HepG2 (cell line): ENCODE data around the gene COL9A3. TPM values are rescaled to one million over a fixed set of nuclear protein-coding genes. Genes with fewer than 3 reads are reported as not detected.

Experiments used
- ATAC-seq: fragments of 200-7000 bp; cut with Tn5 transposase; 3 replicates; pipeline ENCODE4 v1.9.1; 2020; ENCODE audit warnings: mild to moderate bottlenecking, moderate library complexity
- BruUV-seq: library from RNA; stranded (reverse); fragments of 400-500 nt; replicated peaks from 2 replicates; lab custom pipeline; 2021; lab: Mats Ljungman, UMichigan
- CTCF ChIA-PET: fragments of 300-600 bp; formaldehyde crosslinking; extraction: SDS; loops from one replicate; lab custom pipeline; 2021; ENCODE audit warnings: low total read pairs, inconsistent platforms, low intra/inter-chr PET ratio; lab: Yijun Ruan, JAX
- POLR2A ChIA-PET: fragments of 350-600 bp; sonication (Branson Sonifier 250); formaldehyde crosslinking; loops from one replicate; lab custom pipeline; 2020; ENCODE audit warnings: antibody characterized with exemption, inconsistent platforms; lab: Yijun Ruan, JAX
- DNase-seq: peaks from one replicate; pipeline ENCODE4 v3.0.0-alpha.2; 2015; ENCODE audit warnings: low spot score
- FAIRE-seq: peaks from 3 replicates; lab custom pipeline; 2011; peaks lifted over from hg19 to GRCh38; lab: Jason Lieb, UNC
- H2AFZ ChIP-seq: one replicate; pipeline ENCODE4 v1.6.1; 2011; ENCODE audit warnings: low read length, inconsistent platforms
- H3K27ac ChIP-seq: fragments of 300-600 bp; 3 replicates; pipeline ENCODE4 v1.8.0; 2011; ENCODE audit warnings: mixed run types, mild to moderate bottlenecking, mixed read lengths, low read length, inconsistent platforms; ENCODE audit not compliant: insufficient read depth; ENCODE audit errors: extremely low read length
- H3K27me3 ChIP-seq, 2 experiments: fragments of 200-600 bp in 1 of 2; 2 replicates in 1 of 2; 3 replicates in 1 of 2; pipeline versions ENCODE4 v1.6.0 to v1.8.0; 2011; ENCODE audit warnings: low read length in 2 of 2, mild to moderate bottlenecking in 2 of 2, moderate library complexity in 2 of 2, inconsistent platforms in 1 of 2; ENCODE audit not compliant: insufficient read depth in 2 of 2, control insufficient read depth in 1 of 2
- H3K36me3 ChIP-seq, 2 experiments: fragments of 200-600 bp in 1 of 2; replicated peaks in 1 of 2; 2 replicates in 1 of 2; 3 replicates in 1 of 2; pipeline versions ENCODE4 v1.5.1 to v1.8.0; 2011; ENCODE audit warnings: low read length in 2 of 2, inconsistent platforms in 1 of 2; ENCODE audit not compliant: insufficient read depth in 2 of 2, control insufficient read depth in 1 of 2
- H3K4me1 ChIP-seq: 2 replicates; pipeline ENCODE4 v1.5.1; 2012; ENCODE audit warnings: low read length, inconsistent platforms; ENCODE audit not compliant: insufficient read depth
- H3K4me2 ChIP-seq: 2 replicates; pipeline ENCODE4 v1.6.0; 2011; ENCODE audit warnings: low read depth, low read length, inconsistent platforms
- H3K4me3 ChIP-seq, 3 experiments: fragments of 200-600 bp in 1 of 3; sonication (generic), shearing (Covaris generic) in 1 of 3; replicated peaks in 1 of 3; 2 replicates each; pipeline ENCODE4 v1.5.1; 2011 to 2016; ENCODE audit warnings: low read length in 3 of 3, inconsistent platforms in 2 of 3, low read depth in 2 of 3, mild to moderate bottlenecking in 2 of 3, control low read depth in 1 of 3, mixed read lengths in 1 of 3; ENCODE audit not compliant: insufficient read depth in 1 of 3
- H3K79me2 ChIP-seq: one replicate; pipeline ENCODE4 v1.6.1; 2011; ENCODE audit warnings: low read length, inconsistent platforms; ENCODE audit not compliant: insufficient read depth
- H3K9ac ChIP-seq: 2 replicates; pipeline ENCODE4 v1.6.0; 2011; ENCODE audit warnings: mild to moderate bottlenecking, low read depth, low read length, inconsistent platforms; ENCODE audit not compliant: insufficient read depth
- H3K9me3 ChIP-seq: 2 replicates; pipeline ENCODE4 v1.5.1; 2012; ENCODE audit warnings: mild to moderate bottlenecking, low read length
- H4K20me1 ChIP-seq: 2 replicates; pipeline ENCODE4 v1.6.0; 2011; ENCODE audit warnings: inconsistent platforms, mild to moderate bottlenecking, low read length, moderate library complexity; ENCODE audit not compliant: insufficient read depth
- CCAR2 ChIP-seq: fragments of 200-400 bp; formaldehyde crosslinking; optimal IDR thresholded peaks from 2 replicates; pipeline ENCODE3; 2018; ENCODE audit warnings: low read depth, mild to moderate bottlenecking, low read length, moderate library complexity
- CHCHD3 ChIP-seq: sonication (generic); formaldehyde crosslinking; IDR thresholded peaks from 2 replicates; pipeline ENCODE4 v1.8.0; 2022; ENCODE audit warnings: mild to moderate bottlenecking, missing genetic modification reagents, moderate library complexity
- FOSL1 ChIP-seq: sonication (generic); formaldehyde crosslinking; IDR thresholded peaks from 2 replicates; pipeline ENCODE4 v1.9.0; 2021; ENCODE audit warnings: missing genetic modification reagents, borderline replicate concordance
- FOXK2 ChIP-seq: fragments of 450-650 bp; IDR thresholded peaks from 2 replicates; pipeline ENCODE4 v1.6.1; 2016
- HIVEP1 ChIP-seq: sonication (generic); formaldehyde crosslinking; IDR thresholded peaks from 2 replicates; pipeline ENCODE4 v1.4.0; 2020; ENCODE audit warnings: mild to moderate bottlenecking, missing genetic modification reagents
- HOXA3 ChIP-seq: sonication (generic); formaldehyde crosslinking; IDR thresholded peaks from 2 replicates; pipeline ENCODE4 v1.5.0; 2020; ENCODE audit warnings: missing genetic modification reagents
- KLF6 ChIP-seq: IDR thresholded peaks from 2 replicates; pipeline ENCODE4 v1.8.0; 2016; ENCODE audit warnings: missing biosample characterization, missing genetic modification reagents
- MYNN ChIP-seq: sonication (generic); formaldehyde crosslinking; IDR thresholded peaks from 2 replicates; pipeline ENCODE4 v1.4.0; 2020; ENCODE audit warnings: mild to moderate bottlenecking, low read depth, missing genetic modification reagents
- NKX3-1 ChIP-seq: sonication (generic); formaldehyde crosslinking; IDR thresholded peaks from 2 replicates; pipeline ENCODE4 v1.5.0; 2020; ENCODE audit warnings: missing genetic modification reagents
- PAF1 ChIP-seq: IDR thresholded peaks from 2 replicates; pipeline ENCODE4 v1.6.1; 2016; ENCODE audit warnings: missing genetic modification reagents, missing compliant biosample characterization
- RXRA ChIP-seq: sonication (generic); formaldehyde crosslinking; IDR thresholded peaks from 2 replicates; pipeline ENCODE4 v1.5.1; 2020; ENCODE audit warnings: missing genetic modification reagents
- SRSF4 ChIP-seq: fragments of 200-400 bp; formaldehyde crosslinking; IDR thresholded peaks from one replicate; pipeline ENCODE4 v1.6.1; 2018; ENCODE audit warnings: mild to moderate bottlenecking, low read depth, low read length, moderate library complexity; ENCODE audit not compliant: poor library complexity, severe bottlenecking
- TOPORS ChIP-seq: sonication (generic); formaldehyde crosslinking; IDR thresholded peaks from 2 replicates; pipeline ENCODE4 v1.8.0; 2023; ENCODE audit warnings: mild to moderate bottlenecking, missing genetic modification reagents
- ZBTB8A ChIP-seq: sonication (generic); formaldehyde crosslinking; IDR thresholded peaks from 2 replicates; pipeline ENCODE4 v1.4.0; 2020; ENCODE audit warnings: mild to moderate bottlenecking, low read depth, missing genetic modification reagents, borderline replicate concordance
- ZNF12 ChIP-seq: sonication (generic); formaldehyde crosslinking; IDR thresholded peaks from 2 replicates; pipeline ENCODE4 v1.5.0; 2020; ENCODE audit warnings: missing genetic modification reagents
- ZNF549 ChIP-seq: sonication (generic); formaldehyde crosslinking; IDR thresholded peaks from 2 replicates; pipeline ENCODE4 v1.5.0; 2020; ENCODE audit warnings: missing genetic modification reagents
- WGBS: methylation state at CpG from one replicate; pipeline ENCODE4 v1.1.6; 2017; ENCODE audit warnings: low lambda C conversion rate; 5-methylcytosine and 5-hydroxymethylcytosine counted together
- in situ Hi-C: cut with HindIII; loops from 2 replicates; pipeline ENCODE4 v1.10.0; 2017; ENCODE audit warnings: low pct_unique_long_range_greater_than_20kb; ENCODE audit not compliant: extremely low pct_ligation_motif_present
- intact Hi-C: fragments of 100-400 bp; cut with micrococcal nuclease; formaldehyde crosslinking; loops from one replicate; pipeline ENCODE4 v1.10.0; 2022; ENCODE audit not compliant: unreplicated experiment
- polyA plus RNA-seq, 8 experiments: library from polyadenylated mRNA; depleted of rRNA in 3 of 8; stranded (reverse) in 7 of 8; unstranded in 1 of 8; fragments of >200 nt; fragmentation: Illumina TruSeq in 4 of 8; extraction: Trizol in 4 of 8; gene quantifications; 2 replicates each; pipeline versions ENCODE4 v1.2.1 to v1.2.3, GENCODE V29; 2011 to 2016; ENCODE audit warnings: low read depth in 4 of 8, missing spikeins in 1 of 8, mixed read lengths in 1 of 8; ENCODE audit not compliant: insufficient read depth in 1 of 8
- total RNA-seq, 5 experiments: library from RNA; depleted of rRNA; stranded (reverse); fragments of >200 nt; fragmentation: Illumina TruSeq; extraction: Trizol; gene quantifications; 2 replicates each; pipeline ENCODE4 v1.2.3, GENCODE V29; 2016; ENCODE audit warnings: low read depth in 1 of 5
- TF ChIP-seq, protein P1 (sequence below): sonication (generic); formaldehyde crosslinking; IDR thresholded peaks from 2 replicates; pipeline ENCODE4 v1.4.0; 2020; ENCODE audit warnings: mild to moderate bottlenecking, missing genetic modification reagents
- TF ChIP-seq, protein P2 (sequence below): sonication (generic); formaldehyde crosslinking; IDR thresholded peaks from 2 replicates; pipeline ENCODE4 v1.8.0; 2022; ENCODE audit warnings: mild to moderate bottlenecking, missing genetic modification reagents, borderline replicate concordance
- TF ChIP-seq, protein P3 (sequence below): sonication (generic); formaldehyde crosslinking; conservative IDR thresholded peaks from 2 replicates; pipeline ENCODE4 v1.4.0; 2020; ENCODE audit warnings: mild to moderate bottlenecking, missing genetic modification reagents, moderate library complexity

The COL9A3 gene
- total and polyA plus RNA-seq, 2 of the 13 experiments (the other 11 are each of a cell fraction or from before 2014, with no cell fraction given), result 155 to 204 TPM

DNA sequence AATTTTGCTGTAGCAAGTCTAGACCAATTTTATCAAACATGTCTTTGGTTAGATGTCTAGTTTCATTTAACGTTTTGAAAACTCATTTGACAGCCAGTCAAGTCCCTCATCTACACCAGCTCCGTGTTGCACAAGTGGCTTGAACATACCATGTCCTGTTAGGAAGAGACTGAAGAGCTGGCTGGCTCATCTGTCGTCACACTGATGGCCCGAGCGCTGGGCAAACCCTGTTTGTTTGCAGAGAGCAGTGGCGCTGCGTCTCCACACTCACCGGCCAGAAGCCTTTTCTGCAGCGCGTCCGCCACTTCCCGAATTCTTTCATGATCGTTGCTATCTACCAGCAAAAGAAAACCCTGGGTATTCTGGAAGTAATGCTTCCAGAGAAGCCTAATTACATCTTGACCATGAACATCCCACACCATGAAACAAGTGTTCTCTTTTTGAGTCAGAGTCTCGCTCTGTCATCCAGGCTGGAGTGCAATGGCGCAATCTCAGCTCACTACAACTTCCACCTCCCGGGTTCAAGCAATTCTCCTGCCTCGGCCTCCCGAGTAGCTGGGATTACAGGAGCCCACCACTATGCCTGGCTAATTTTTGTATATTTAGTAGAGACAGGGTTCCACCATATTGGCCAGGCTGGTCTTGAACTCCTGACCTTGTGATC lies 55.5 kb downstream of the COL9A3 start:
- ATAC-seq (peak; percentile 66), FAIRE-seq (peak; percentile 82), DNase-seq (peak; percentile 89)
- H3K9ac ChIP-seq, result no peak overlapping the region
- ChIA-PET POLR2A (interaction anchor here (1.1 to 6.2 kb wide), 8 partner anchors 11 to 82 kb away, joined by 3 to 59 read pairs (median 6); partner anchors contain the start of genes GID8, SLC17A9 and TCFL5), CTCF (no interaction called here)
- peak overlapping the region; percentile 71 for H3K4me2 ChIP-seq
- H3K79me2 ChIP-seq, result no peaks in the 10 kb centered on the region
- no peaks in the 10 kb centered on the region for H3K9me3 ChIP-seq
- H3K4me3 ChIP-seq, result peak overlapping the region; percentile 4 to 55 (median 8); a peak in 3 of 6 replicates
- no TSS peak for BruUV-seq
- intact Hi-C loops, result loop anchor here (2.0 to 5.0 kb wide), 3 partner anchors 28 to 205 kb away; no protein-coding TSS in a partner anchor
- H3K4me1 ChIP-seq, result peaks cover 53% of the 10 kb centered on the region
- 2% methylated on average over 18 of the region's 18 CpGs for WGBS
- no peak overlapping the region for H3K27ac ChIP-seq
- H4K20me1 ChIP-seq, result no peaks in the 10 kb centered on the region
- in situ Hi-C loops, result loop anchor here (5.0 kb wide), 1 partner anchor 140 kb away; no protein-coding TSS in a partner anchor
- H3K36me3 ChIP-seq, result no peaks in the 10 kb centered on the region
- peaks cover 2 to 12% of the 10 kb centered on the region in 2 experiments; a peak in 4 of 5 replicates for H3K27me3 ChIP-seq
- peak overlapping the region; percentile 58 for H2AFZ ChIP-seq
- no peak for TF ChIP-seq ZBTB8A (CRISPR knock-in tag)
- no peak for TF ChIP-seq KLF6
- 0 out of 2 replicates have a peak, but pooled peaks have one; percentile 34 for TF ChIP-seq RXRA (CRISPR knock-in tag)
- peak; percentile 69 for TF ChIP-seq HOXA3 (CRISPR knock-in tag)
- TF ChIP-seq FOXK2, result no peak
- no peak for TF ChIP-seq SRSF4
- TF ChIP-seq, protein P1, sequence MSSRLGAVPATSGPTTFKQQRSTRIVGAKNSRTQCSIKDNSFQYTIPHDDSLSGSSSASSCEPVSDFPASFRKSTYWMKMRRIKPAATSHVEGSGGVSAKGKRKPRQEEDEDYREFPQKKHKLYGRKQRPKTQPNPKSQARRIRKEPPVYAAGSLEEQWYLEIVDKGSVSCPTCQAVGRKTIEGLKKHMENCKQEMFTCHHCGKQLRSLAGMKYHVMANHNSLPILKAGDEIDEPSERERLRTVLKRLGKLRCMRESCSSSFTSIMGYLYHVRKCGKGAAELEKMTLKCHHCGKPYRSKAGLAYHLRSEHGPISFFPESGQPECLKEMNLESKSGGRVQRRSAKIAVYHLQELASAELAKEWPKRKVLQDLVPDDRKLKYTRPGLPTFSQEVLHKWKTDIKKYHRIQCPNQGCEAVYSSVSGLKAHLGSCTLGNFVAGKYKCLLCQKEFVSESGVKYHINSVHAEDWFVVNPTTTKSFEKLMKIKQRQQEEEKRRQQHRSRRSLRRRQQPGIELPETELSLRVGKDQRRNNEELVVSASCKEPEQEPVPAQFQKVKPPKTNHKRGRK (CRISPR knock-in tag), result no peak
- TF ChIP-seq FOSL1 (CRISPR knock-in tag), result no peak
- 0 out of 2 replicates have a peak, but pooled peaks have one; percentile 43 for TF ChIP-seq ZNF12
- no peak for TF ChIP-seq ZNF549 (CRISPR knock-in tag)
- no peak for TF ChIP-seq CCAR2
- TF ChIP-seq CHCHD3 (CRISPR knock-in tag), result no peak
- TF ChIP-seq, protein P2, sequence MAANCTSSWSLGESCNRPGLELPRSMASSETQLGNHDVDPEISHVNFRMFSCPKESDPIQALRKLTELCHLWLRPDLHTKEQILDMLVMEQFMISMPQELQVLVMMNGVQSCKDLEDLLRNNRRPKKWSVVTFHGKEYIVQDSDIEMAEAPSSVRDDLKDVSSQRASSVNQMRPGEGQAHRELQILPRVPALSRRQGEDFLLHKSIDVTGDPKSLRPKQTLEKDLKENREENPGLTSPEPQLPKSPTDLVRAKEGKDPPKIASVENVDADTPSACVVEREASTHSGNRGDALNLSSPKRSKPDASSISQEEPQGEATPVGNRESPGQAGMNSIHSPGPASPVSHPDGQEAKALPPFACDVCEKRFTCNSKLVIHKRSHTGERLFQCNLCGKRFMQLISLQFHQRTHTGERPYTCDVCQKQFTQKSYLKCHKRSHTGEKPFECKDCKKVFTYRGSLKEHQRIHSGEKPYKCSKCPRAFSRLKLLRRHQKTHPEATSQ (CRISPR knock-in tag), result no peak
- no peak for TF ChIP-seq TOPORS
- 0 out of 2 replicates have a peak, but pooled peaks have one; percentile 31 for TF ChIP-seq HIVEP1 (CRISPR knock-in tag)
- TF ChIP-seq, protein P3, sequence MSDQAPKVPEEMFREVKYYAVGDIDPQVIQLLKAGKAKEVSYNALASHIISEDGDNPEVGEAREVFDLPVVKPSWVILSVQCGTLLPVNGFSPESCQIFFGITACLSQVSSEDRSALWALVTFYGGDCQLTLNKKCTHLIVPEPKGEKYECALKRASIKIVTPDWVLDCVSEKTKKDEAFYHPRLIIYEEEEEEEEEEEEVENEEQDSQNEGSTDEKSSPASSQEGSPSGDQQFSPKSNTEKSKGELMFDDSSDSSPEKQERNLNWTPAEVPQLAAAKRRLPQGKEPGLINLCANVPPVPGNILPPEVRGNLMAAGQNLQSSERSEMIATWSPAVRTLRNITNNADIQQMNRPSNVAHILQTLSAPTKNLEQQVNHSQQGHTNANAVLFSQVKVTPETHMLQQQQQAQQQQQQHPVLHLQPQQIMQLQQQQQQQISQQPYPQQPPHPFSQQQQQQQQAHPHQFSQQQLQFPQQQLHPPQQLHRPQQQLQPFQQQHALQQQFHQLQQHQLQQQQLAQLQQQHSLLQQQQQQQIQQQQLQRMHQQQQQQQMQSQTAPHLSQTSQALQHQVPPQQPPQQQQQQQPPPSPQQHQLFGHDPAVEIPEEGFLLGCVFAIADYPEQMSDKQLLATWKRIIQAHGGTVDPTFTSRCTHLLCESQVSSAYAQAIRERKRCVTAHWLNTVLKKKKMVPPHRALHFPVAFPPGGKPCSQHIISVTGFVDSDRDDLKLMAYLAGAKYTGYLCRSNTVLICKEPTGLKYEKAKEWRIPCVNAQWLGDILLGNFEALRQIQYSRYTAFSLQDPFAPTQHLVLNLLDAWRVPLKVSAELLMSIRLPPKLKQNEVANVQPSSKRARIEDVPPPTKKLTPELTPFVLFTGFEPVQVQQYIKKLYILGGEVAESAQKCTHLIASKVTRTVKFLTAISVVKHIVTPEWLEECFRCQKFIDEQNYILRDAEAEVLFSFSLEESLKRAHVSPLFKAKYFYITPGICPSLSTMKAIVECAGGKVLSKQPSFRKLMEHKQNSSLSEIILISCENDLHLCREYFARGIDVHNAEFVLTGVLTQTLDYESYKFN, result peak; percentile 53
- TF ChIP-seq PAF1 (CRISPR knock-in tag), result no peak
- TF ChIP-seq NKX3-1, result no peak
- no peak for TF ChIP-seq MYNN
